DMS 273 (cell line): ENCODE results near the gene CA11.
A peak's percentile ranks its signal among the peaks of the same experiment; 100 is the strongest.
"Not testable (repeated sequence)": the region's sequence is repeated elsewhere in the genome, so short reads cannot be mapped to it uniquely, and the experiment has no call there.

Source experiments
- DNase-seq: peaks from one replicate; lab custom pipeline; 2025; ENCODE audit not compliant: unreplicated experiment; lab: John Stamatoyannopoulos, UW

Gene CA11

DNA sequence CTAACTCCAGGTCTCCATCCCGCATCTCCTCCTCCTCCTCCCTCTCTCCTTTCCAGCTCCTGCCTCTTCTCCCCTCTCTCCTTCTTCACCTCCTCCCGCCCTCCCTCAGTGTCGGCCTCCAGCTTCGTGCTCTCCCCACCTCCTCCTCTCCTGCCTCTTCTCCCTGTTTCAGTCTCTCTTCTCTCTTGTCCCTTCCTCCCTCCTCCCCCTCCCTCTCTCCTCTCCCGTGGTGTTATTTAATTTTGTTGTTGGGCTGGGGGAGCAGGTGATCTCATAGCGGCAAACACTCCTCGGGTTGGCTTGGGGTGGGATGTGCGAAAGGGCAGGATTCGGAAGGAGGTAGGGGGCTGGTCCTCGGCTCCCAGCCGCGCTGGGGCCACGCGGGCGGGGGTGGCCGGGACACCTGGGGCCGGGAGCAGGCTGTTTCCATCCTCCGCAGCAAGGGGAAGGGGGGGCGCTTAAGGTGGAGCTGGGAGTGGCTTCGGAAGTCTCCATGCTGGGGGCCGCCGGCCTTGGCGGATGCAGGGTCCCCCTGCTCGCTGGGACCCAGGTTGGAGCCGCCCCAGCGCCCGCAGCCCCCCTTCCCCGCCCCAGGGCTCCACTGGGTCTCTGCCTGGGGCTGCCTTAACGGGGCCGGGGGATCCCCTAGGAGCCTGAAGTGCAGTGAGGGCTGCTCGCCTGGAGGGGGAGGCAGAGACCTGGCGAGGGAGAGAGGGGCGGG lies at the start of gene CA11:
Gene CA11, minus strand, starts transcription at position 187 of the 721 bp plus-strand sequence. CDS start 555 bp downstream, outside the sequence.
- DNase-seq: peak; percentile 98

DNA sequence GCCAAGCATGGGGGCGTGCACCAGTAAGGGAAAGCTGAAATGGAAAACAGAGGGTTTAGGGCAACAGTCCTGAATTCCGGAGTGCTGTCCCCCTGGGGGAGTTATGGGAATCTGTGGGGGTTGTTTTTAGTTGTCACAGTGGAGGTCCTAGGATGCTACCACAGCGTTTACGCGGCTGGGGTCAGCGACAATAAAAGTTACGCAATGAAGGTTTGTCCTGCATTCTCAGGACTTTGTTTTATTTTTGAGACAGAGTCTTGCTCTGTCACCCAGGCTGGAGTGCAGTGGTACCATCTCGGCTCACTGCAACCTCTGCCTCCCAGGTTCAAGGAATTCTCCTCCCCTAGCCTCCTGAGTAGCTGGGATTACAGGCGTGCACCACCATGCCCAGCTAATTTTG lies 47.6 kb upstream of the CA11 start:
- DNase-seq: not testable (repeated sequence)

DNA sequence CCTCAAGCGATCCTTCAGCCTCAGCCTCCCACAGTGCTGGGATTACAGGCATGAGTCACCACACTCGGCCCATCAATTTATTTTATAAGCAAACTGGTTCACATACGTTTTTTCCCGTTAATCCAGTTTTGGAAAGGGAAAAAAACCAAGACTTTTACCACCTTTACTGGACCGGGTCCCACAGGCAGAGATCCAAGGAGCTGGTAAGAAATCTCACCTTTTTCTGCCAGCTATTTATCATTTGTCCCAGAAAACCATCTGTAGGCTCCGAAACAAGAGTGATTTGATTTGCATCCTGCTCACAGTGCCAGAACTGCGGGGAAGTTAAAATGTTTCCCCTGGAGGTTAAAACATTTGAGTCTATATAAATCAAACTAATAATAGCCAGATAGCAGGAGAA lies 43.5 kb upstream of the CA11 start:
- DNase-seq: no peak

DNA sequence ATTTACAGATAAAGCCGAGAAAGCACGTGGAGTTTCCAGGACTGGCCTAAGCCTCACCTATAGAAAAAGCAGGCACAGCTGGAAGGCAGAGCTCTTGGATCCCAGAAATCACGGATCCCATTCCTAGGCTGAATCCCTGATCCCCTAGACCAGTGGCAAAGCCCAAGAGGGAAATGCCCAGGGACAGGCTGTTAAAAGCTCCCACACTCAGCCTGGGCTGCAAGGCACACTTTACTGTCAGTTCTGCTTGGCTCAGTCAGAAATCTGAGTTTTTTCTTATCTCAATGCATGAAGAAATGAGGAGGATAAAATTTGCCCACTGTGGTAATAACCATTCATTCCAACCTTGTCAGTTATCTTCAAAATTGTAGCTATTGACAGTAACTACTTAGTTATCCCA lies 41.8 kb upstream of the CA11 start:
- DNase-seq: no peak

DNA sequence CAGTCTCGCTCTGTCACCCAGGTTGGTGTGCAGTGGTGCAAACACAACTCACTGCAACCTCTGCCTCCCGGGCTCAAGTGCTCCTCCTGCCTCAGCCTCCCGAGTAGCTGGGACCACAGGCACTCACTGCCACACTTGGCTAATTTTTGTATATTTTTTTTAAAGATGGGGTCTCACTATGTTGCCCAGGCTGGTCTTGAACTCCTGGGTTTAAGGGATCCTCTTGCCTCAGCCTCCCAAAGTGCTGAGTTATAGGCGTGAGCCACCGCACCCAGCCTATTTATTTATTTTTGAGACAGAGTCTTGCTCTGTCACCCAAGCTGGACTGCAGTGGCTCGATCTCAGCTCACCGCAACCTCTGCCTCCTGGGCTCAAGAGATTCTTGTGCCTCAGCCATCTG lies 40.6 kb upstream of the CA11 start:
- not testable (repeated sequence) for DNase-seq

DNA sequence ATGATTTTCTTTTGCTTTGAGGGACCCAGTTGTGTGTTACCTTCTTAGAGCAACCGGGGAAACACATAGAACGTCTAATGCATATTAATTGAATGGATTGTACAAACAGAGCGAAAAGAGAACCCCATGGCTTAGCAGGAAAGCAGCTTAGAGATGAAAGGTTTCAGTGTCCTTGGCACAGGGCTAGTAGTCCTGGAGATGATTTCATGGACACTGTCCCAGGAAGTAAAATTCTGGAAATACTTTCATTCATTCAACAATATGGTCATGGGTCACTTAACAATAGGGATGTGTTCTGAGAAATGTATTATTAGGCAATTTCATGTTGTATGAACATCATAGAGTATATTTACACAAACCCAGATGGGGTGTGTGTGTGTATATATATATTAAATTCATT lies 40.1 kb upstream of the CA11 start:
- DNase-seq: peak; percentile 32

DNA sequence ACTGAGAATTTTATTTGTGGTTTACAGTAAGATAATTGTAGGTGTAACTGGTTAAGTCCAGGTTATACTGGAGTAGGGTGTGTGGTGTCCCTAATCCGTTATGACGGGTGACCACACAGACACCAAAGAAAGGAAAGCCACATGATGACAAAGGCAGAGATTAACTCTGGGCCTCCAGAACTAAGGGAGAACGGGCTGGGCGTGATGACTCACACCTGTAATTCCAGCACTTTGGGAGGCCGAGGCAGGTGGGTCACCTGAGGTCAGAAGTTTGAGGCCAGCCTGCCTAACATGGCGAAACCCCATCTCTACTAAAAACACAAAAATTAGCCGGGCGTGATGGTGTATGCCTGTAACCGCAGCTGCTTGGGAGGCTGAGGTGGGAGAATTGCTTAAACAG lies 39.6 kb upstream of the CA11 start:
- no peak for DNase-seq

DNA sequence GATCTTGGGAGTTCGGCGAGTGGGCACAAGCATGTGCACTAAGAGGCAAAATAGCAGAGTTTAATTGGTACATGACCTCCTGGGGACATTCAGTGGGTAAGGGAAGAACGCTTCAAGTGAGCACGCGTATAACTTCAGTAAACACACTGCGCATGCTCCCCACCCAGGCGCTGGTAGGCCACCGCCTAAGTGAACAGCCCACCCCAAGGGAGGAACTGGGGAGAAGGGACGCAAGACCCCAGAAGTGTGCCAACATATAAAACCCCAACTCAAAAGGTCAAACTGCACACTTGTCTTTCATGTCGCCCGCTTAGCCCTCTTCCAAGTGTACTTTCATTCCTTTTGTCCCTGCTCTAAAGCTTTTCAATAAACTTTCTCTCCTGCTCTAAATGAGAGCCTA lies 37.4 kb upstream of the CA11 start:
- DNase-seq: no peak

DNA sequence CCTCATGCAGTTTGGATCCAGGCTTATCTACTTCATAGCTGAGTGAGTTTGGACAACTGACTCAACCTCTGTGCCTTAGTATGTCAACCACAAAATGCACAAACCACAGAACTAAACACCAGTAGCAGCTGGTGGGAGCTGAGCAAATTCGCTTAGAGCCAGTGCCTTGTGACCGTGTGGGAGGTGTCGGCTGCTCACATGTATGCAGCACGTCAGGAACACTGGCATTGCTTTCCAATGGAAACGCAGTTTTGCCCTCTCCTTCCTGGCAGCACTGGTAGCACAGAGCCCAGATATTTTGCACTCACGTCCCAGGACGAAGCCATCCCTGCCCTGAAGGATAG lies 35.1 kb upstream of the CA11 start:
- DNase-seq: peak; percentile 74

DNA sequence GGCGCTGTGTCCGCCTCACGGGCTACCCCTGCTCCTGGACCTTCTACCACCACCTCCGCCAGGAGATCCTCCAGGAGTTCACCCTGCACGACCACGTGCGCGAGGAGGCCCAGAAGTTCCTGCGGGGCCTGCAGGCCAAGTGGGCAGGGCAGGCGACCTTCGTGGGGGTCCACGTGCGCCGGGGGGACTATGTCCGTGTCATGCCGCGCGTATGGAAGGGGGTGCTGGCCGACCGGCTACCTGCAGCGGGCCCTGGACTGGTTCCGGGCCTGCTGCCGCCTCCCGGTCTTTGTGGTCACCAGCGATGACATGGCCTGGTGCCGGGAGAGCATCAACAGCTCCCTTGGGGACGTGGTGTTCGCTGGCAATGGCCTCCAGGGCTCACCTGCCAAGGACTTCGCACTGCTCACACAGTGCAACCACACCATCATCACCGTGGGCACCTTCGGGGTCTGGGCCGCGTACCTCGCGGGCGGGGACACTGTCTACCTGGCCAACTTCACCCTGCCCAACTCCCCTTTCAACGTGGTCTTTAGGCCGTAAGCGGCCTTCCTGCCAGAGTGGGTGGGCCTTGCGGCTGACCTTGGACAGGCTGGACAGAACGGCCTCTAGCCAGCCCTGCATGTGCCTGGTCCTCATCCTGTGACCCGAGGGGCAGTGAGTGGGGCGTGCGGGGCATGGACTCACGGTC lies 34.6 kb upstream of the CA11 start:
- DNase-seq: no peak

DNA sequence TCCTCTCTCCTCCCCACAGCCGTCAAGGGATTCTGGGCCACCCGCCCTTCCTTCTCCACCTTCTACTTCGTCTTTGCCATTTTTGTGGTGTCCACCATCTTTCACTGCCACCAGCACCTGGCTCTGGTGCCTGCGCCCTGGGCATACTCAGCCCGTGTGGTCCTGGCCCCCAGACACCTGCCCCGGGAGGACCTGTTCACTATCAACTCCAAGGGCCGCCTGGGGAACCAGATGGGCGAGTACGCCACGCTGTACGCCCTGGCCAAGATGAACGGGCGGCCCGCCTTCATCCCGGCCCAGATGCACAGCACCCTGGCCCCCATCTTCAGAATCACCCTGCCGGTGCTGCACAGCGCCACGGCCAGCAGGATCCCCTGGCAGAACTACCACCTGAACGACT lies 34.0 kb upstream of the CA11 start:
- not testable (repeated sequence) for DNase-seq

DNA sequence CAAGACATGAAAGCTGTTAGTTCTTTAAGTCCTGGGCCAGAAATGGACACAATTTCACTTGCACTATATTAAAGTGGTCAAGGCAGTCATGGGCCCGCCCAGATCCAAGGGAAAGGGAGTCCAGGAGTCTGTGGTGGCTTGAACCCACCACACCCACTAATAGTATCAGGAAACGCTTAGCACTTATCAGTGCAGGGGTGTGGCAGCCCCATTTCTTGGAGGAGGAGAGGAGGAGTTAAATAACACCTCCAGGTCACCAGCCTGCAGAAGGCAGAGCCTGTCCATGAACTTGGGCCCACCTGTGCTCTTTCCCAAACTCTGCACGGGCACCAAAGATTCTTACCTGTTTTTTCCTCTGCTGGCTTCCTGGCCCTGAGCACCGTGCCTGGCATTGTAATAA lies 32.2 kb upstream of the CA11 start:
- DNase-seq: no peak

DNA sequence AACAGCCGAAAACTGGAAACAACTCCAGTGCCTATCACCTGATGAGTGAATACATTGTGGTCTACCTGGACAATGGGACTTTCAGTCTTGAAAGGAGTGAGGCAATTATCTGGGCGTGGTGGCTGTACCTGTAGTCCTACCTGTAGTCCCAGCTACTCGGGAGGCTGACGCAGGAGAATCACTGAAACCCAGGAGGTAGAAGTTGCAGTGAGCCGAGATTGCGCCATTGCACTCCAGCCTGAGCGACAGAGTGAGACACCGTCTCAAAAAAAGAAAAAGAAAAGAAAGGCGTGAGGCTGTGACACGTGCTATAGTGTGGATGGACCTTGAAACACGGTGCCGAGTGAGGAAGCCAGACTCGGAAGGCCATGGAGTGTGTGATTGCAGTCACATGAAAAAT lies 30.9 kb upstream of the CA11 start:
- DNase-seq: no peak

DNA sequence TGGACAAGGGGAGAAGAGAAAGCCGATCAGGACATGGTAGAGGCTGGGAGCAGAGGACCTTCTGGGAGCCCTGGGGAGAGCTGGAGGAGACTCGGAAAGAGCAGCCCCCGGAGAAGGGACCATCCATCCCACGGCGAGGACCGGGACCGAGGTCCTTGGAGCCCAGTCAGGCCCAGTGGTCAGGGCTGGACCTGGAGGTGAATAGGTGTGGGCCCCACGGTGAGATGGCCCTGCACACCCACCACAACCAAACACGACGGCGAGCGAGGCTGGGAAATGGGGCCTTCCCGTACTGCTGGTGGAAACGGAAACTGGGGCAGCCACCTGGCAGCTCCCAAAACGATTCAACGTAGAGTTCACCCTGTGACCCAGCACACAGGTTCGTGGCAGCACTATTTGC lies 30.5 kb upstream of the CA11 start:
- DNase-seq: no peak

DNA sequence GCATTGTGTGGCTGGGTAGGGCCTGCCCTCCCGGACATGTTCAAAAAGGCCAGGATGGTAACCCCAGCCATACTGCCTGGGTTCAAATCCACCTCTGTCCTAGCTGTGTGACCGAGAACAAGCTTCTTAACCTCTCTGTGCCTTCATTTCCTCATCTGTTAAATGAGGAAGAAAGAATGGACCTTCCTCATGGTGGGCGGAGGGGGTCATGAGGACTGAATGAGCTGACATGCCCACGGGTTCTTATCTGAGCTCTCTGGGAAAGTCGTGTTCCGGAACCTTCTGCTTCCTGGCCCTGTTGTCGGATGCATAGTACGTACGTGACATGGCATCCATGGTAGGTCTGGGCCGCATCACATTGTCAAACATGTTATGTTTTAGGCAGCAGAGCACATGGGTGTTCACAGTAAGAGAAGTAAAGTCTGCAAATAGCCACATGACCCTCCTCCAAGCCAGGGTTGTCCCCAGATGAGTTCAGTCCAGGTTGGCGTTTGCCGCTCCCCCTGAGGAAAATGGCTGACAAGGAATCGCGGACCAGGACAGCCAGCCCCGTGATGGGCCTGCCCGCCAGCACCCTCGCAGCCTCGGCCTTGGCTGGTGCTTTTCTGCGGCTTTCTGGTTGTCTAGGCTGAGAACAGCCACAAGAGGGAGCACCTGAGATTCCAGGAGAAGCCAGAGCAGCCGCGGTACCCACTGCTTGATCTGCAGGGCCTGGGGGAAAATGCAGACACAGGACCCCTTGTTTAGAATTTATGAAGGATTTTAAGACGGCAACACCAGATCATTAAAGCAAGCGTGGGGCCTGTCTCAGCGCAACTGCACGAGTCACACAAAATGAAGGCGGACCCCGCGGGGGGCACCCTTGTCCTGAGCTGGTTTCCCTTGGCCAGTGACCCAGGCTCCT lies 29.2 kb upstream of the CA11 start:
- peak; percentile 96 for DNase-seq

DNA sequence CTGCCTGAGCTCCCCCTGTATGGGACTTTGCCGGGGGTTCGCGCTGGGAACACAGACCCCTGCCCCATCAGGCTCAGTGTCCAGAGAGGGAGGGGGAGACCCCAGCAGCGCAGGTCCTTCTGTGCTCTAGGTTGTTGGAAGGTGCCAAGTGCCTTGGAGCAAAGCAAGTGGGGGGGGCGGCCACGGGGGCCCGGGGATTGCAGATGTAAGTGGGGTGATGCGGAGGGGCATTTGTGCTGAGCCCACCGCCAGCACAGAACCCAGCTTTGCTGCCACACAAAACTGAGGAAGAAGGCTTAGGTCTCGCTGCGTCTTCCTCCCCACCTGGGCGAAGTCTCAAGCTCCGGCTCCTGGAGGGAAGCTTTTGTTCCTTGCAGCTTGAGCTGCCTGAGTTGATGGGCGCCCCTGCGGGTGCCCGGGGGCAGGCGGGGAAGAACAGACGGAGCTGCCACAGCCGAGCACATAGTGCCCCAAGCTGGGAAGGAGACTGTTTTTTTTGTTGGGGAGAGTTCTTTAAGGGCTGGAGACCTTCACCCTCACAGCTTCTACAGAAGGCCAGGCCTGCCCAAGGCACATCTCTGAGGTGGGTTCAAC lies 28.3 kb upstream of the CA11 start:
- peak; percentile 49 for DNase-seq

DNA sequence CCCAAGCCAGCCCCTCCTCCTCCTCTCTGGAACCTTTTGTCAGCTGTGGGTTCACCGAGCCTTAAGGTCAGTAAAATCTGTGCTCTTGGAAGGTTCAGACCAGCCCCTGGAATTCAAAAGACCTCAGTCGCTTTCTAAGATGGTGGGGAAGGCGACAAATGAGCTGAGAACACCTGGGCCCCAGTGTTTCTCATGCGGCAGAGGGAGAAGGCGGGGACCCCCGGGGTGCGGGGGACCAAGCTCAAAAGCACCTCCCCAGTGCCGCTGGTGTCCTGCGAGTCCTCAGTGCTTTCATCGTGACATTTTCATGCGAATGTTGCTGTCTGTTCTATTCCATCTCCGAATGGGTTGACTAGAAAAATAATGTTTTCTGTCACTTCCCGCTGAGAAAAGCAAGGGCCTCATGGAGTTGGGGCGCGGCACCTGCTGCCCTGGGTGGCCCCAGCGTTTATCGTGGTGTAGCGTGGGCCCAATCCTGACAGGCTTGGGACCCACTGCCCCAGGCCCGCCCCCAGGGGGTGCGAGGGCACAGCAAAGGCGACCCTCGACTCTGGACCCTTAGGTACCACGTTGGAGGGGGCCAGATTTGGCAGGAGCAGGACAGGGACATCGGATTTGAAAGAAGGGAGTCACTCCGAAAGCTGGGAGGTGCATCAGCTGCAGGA lies 27.6 kb upstream of the CA11 start:
- no peak for DNase-seq

DNA sequence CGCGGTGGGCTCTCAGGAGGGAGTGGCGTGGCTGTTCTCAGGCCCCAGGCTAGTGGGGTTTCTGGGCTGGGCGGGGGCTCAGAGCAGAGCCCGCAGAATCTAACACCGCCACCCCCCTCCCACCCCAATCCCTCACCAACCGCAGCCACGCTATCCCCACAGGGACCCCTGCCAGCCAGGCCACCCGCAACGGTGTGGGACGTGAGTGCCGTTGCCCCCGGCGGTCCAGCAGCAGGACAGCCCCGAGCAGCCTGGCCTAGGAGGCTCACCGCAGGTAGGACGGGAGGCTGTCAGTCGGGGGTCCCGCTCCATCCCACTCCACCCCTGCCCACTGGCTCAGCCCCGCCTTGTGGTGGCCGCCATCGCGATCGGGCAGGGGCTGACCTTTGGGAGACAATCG lies 27.0 kb upstream of the CA11 start, which contains the start of gene NTN5:
Gene NTN5, minus strand, starts transcription at position 24 of the 400 bp plus-strand sequence. CDS start 2,031 bp downstream, outside the sequence.
- DNase-seq: no peak

DNA sequence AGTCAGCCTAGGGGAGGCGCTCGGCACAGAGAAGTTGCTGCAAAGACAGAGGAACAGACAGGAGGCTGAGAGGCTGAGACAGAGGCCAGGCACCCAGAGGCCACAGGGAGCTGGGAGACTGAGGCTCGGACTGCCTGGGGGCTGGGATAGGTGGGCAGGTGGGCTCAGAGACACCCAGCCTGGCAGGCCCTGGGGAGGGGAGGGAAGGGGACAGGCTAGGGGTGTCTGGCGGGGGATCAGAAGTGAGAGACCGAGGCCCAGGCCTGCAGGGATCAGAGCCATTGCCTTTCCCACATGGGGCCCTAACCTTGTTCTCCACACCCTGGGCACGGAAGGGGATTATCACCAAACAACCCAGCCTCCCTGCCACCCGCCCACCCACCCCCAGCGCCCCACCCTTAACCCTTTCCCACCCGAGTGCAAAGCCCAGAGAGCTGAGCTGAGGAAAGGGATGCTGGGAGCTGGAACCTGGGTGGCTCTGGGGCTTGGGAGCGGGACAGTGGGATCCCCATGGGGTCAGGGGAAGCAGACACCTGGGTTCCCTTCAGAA lies 25.5 kb upstream of the CA11 start:
- DNase-seq: peak; percentile 84

DNA sequence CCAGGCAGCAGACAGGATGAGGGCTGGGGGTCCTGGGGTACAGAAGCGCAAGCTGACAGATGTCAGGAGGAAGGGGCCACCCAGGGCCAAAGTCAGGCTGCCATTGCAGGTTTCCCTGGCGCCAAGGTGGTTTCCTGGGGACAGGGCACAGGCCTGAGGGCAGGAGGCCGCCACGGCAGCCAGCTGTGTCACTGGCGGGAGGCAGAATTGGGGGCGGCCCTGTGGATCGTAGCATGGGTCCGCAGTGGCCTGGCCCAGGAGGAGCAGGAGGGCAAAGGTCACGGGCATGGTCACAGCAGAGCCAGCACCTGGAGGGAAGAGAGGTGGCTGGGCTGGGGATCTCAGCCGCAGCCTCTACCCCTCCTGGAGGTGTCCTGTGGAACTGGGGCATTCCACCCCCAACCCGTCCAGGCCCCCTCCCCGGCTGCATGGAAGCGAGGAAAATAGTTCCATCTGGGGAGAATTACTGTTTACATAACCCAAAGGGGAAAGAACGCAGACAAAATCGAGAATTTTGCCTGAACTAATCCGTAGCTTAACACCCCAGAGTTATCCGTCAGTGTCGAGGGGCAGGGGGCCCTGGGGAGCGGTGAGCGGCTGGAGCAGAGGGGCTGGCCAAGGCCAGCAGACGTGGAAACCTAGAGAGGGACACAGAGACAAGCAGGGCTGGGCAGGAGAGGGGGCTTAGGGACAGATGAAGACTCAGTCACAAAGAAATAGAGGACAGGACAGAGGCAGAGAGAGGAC lies 24.9 kb upstream of the CA11 start:
- DNase-seq: peak; percentile 59
